GM21381 (cell line): ENCODE data around the gene DOCK2.

Source experiments
- ATAC-seq: cut with Tn5 transposase; IDR thresholded peaks from one replicate; pipeline ENCODE4 v1.9.1; 2021; ENCODE audit warnings: mild to moderate bottlenecking, moderate library complexity; ENCODE audit not compliant: unreplicated experiment

The DOCK2 gene

GRCh38 chr5:170109059-170110031, 472.3 kb downstream of the DOCK2 start:
- no peak for ATAC-seq

GRCh38 chr5:170110403-170111087, 473.5 kb downstream of the DOCK2 start:
- no peak for ATAC-seq

- no peak for ATAC-seq
Measured at GRCh38 chr5:170111088-170111785, 474.2 kb downstream of the DOCK2 start.

GRCh38 chr5:170112876-170113521, 475.9 kb downstream of the DOCK2 start:
- ATAC-seq: no peak

- no peak for ATAC-seq
Measured at GRCh38 chr5:170113522-170113900, 476.4 kb downstream of the DOCK2 start.

GRCh38 chr5:170114271-170114670, 477.2 kb downstream of the DOCK2 start:
- ATAC-seq: no peak

GRCh38 chr5:170115925-170116324, 478.9 kb downstream of the DOCK2 start:
- no peak for ATAC-seq

GRCh38 chr5:170117736-170118135, 480.7 kb downstream of the DOCK2 start:
- no peak for ATAC-seq

GRCh38 chr5:170120576-170120975, 483.5 kb downstream of the DOCK2 start:
- no peak for ATAC-seq

- ATAC-seq: no peak
Measured at GRCh38 chr5:170121321-170121720, 484.2 kb downstream of the DOCK2 start.

- no peak for ATAC-seq
Measured at GRCh38 chr5:170126061-170126460, 489.0 kb downstream of the DOCK2 start.

- no peak for ATAC-seq
Measured at GRCh38 chr5:170126626-170127025, 489.6 kb downstream of the DOCK2 start.

- ATAC-seq: no peak
Measured at GRCh38 chr5:170131235-170131634, 494.2 kb downstream of the DOCK2 start.

- no peak for ATAC-seq
Measured at GRCh38 chr5:170132269-170132975, 495.3 kb downstream of the DOCK2 start.
